ENCODE data around the gene DMXL1.

DMXL1 gene

DNA sequence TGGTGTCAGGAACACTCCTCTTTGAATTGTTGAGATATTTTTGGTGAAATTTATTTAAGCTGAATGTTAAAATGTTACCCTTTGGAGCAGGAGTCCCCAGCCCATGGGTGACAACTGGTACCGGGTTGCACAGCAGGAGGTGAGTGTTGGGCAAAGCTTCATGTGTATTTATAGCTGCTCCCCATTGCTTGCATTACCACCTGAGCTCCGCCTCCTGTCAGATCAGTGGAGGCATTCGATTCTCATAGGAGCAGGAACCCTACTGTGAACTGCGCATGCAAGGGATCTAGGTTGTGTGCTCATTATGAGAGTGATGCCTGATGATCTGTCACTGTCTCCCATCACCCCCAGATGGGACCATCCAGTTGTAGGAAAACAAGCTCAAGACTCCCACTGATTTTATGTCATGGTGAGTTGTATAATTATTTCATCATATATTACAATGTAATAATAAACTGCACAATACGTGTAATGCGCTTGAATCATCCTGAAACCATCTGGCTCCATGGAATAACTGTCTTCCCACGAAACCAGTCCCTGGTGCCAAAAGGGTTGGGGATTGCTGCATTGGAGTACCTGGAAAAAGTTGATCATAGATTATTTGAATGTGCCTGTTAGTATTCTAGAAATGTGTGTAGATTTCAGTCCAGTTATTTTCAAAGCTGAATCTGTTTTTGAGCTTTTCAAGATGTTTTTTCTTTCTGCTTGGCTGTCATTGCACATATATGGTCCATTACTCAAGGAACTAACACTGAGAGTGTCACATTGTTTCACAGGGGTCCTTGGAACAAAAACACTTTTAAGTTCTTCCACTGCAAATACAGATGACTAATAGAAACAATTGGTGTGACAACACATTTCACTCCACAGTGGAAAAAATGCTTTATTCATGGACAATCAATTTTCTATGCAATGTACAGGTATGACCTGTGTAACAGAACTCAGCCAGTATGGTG is 180.3 kb downstream of the DMXL1 start:
- no peak overlapping the region for H3K4me3 ChIP-seq (ENCODE audit: extremely low read depth, insufficient read depth, low read length, poor library complexity, severe bottlenecking)
- peaks cover 6% of the 10 kb centered on the region for H3K9me3 ChIP-seq (ENCODE audit: control insufficient read depth, low read length)
- 100% methylated on average over 2 to 3 of the region's 7 CpGs for WGBS, 2 experiments (ENCODE audit: insufficient coverage in 2 of 2)
- H3K27ac ChIP-seq (ENCODE audit: low read depth, low read length, severe bottlenecking) = no peak overlapping the region
- H3K36me3 ChIP-seq (ENCODE audit: control insufficient read depth, insufficient read depth, low read length) = no peaks in the 10 kb centered on the region
- no peaks in the 10 kb centered on the region for H3K4me1 ChIP-seq (ENCODE audit: control insufficient read depth, insufficient read depth, low read length, poor library complexity, severe bottlenecking)

DNA sequence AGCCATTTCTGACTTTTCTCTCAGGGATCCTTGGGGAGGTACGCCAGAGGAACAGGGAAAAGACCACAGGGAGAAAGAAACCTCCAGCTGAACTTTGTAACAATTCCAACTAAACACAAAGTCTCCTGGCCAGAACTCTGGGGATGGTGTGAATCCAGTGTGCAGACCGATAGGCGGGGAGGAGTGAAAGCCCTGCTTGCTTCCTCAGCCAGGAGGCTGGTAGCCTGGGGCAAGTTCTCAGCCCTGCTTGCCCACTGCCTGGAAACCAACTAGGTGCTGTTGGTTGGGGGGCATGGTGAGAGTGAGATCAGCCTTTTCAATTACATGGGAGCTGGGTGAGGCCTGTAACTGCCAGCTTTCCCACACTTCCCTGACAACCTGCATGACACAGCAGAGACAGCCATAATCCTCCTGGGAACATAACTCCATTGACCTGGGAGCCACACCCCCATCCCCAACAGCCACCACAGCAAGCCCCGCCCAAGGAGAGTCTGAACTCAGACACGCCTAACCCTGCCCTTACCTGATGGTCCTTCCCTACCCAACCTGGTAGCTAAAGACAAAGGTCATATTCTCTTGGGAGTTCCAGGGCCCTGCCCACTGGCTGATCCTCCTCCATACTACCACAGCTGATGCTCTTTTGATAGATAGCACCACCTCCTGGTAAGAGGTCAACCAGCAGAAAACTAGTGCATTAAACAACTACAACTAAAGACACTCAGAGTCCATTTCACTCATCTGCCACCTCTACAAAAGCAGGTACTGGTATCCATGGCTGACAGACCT is 184.9 kb downstream of the DMXL1 start:
- H3K27ac ChIP-seq (ENCODE audit: low read depth, low read length, severe bottlenecking) = no peak overlapping the region

DNA sequence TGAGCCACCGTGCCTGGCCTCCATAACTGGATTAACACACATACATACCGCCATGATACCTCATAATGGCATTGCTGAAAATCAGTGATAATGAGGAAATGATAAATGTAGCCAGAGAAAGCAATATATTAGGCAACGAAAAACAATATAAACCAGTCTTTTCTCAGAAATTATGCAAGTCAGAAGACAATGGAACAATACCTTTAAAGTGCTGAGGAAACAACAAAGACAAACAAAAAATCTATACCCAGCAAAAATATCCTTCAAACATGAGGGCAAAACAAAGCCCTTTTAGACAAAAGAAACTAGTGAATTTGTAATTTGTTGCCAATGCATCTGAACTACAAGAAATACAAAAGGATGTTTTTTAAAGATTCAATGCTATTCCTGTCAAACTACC is 186.7 kb downstream of the DMXL1 start:
- no peaks in the 10 kb centered on the region for H3K4me1 ChIP-seq (ENCODE audit: control insufficient read depth, insufficient read depth, low read length, poor library complexity, severe bottlenecking)
- WGBS, 2 experiments (ENCODE audit: insufficient coverage in 2 of 2) = no CpG with 5 or more reads among the region's 3 CpGs
- no peak overlapping the region for H3K27ac ChIP-seq (ENCODE audit: low read depth, low read length, severe bottlenecking)
- H3K9me3 ChIP-seq (ENCODE audit: control insufficient read depth, low read length) = peaks cover 21% of the 10 kb centered on the region
- H3K36me3 ChIP-seq (ENCODE audit: control insufficient read depth, insufficient read depth, low read length) = no peaks in the 10 kb centered on the region
- no peak overlapping the region for H3K4me3 ChIP-seq (ENCODE audit: extremely low read depth, insufficient read depth, low read length, poor library complexity, severe bottlenecking)

More for the DNA sequence above, 184.9 kb downstream of the DMXL1 start:
- no peak overlapping the region for H3K4me3 ChIP-seq (ENCODE audit: extremely low read depth, insufficient read depth, low read length, poor library complexity, severe bottlenecking)
- WGBS, 2 experiments (ENCODE audit: insufficient coverage in 2 of 2) = 81 to 93% methylated on average over 2 to 3 of the region's 5 CpGs
- no peaks in the 10 kb centered on the region for H3K4me1 ChIP-seq (ENCODE audit: control insufficient read depth, insufficient read depth, low read length, poor library complexity, severe bottlenecking)
- H3K9me3 ChIP-seq (ENCODE audit: control insufficient read depth, low read length) = peaks cover 16% of the 10 kb centered on the region
- no peaks in the 10 kb centered on the region for H3K36me3 ChIP-seq (ENCODE audit: control insufficient read depth, insufficient read depth, low read length)

DNA sequence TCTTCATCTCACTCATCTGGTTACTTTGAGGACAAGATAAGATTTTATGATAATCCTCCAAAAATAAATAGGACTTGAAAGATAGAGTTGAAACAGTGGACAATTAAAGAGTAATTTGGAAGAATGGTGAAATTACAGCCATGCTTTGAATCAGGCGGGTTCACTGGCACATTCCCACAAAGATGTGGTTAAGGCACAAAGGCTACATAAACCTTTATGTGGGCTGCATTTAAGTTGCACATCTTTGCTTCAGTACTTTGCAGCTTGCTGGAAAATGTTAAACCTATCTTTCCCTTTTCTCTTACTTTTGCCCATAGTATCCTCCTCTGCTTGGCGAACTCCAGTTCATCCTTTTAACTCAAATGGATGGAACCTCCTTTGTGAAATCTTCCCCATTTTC is 192.8 kb downstream of the DMXL1 start:
- Histone ChIP-seq H3K4me1 (ENCODE audit: control insufficient read depth, insufficient read depth, low read length, poor library complexity, severe bottlenecking) (peaks cover 6% of the 10 kb centered on the region), H3K27ac (ENCODE audit: low read depth, low read length, severe bottlenecking) (no peak overlapping the region), H3K9me3 (ENCODE audit: control insufficient read depth, low read length) (peaks cover 11% of the 10 kb centered on the region), H3K36me3 (ENCODE audit: control insufficient read depth, insufficient read depth, low read length) (no peaks in the 10 kb centered on the region), H3K4me3 (ENCODE audit: extremely low read depth, insufficient read depth, low read length, poor library complexity, severe bottlenecking) (no peak overlapping the region)
- 91% methylated on average over 2 of the region's 2 CpGs for WGBS, 2 experiments (ENCODE audit: insufficient coverage in 2 of 2)

DNA sequence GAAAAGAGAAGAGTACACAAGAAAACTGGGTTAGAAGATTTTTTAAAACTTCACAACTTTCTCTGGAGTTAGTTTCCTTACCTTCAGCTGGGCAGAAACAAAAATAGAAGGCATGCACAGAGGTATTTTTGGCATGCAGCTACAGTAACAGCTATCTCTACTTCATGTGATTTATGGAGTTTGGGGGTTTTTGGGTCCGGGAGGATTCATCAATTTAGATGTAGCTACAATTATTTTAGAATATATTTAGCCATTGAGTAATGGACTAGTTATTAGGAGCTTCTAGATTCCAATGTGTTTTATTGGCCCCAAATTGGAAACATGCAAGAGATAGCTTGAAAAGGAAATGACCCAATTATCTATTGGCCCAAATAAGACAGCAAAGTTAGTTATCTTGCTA is 193.3 kb downstream of the DMXL1 start:
- no peak overlapping the region for H3K27ac ChIP-seq (ENCODE audit: low read depth, low read length, severe bottlenecking)
- no peak overlapping the region for H3K4me3 ChIP-seq (ENCODE audit: extremely low read depth, insufficient read depth, low read length, poor library complexity, severe bottlenecking)
- peaks cover 5% of the 10 kb centered on the region for H3K9me3 ChIP-seq (ENCODE audit: control insufficient read depth, low read length)
- H3K4me1 ChIP-seq (ENCODE audit: control insufficient read depth, insufficient read depth, low read length, poor library complexity, severe bottlenecking) = peaks cover 6% of the 10 kb centered on the region
- H3K36me3 ChIP-seq (ENCODE audit: control insufficient read depth, insufficient read depth, low read length) = no peaks in the 10 kb centered on the region
- no CpG with 5 or more reads among the region's 1 CpG for WGBS, 2 experiments (ENCODE audit: insufficient coverage in 2 of 2)

DNA sequence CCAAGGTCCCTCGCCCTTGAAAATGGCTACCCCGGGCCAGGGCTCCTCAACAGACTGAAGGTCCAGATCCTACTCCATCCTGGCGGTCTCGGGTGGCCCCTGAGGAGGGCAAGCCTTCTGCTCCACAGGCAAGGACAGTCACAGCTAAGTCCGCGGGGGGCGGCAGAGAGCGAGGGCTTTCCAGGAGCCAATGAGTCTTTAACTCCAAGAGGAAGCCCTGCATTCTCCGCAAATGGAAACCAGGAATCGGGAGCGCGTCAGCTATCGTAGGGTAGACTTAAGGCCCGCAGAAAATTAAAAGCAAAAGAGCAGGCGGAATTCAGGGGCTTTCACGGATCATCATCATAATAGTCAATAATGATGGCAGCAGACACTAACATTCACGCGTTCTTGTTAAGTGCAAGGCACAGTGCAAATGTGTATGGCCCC is 197.1 kb downstream of the DMXL1 start:
- Histone ChIP-seq H3K9me3 (ENCODE audit: control insufficient read depth, low read length) (no peaks in the 10 kb centered on the region), H3K36me3 (ENCODE audit: control insufficient read depth, insufficient read depth, low read length) (no peaks in the 10 kb centered on the region), H3K27ac (ENCODE audit: low read depth, low read length, severe bottlenecking) (peak overlapping the region; percentile 57), H3K4me3 (ENCODE audit: extremely low read depth, insufficient read depth, low read length, poor library complexity, severe bottlenecking) (peak overlapping the region; percentile 74), H3K4me1 (ENCODE audit: control insufficient read depth, insufficient read depth, low read length, poor library complexity, severe bottlenecking) (peaks cover 7% of the 10 kb centered on the region)
- WGBS, 2 experiments (ENCODE audit: insufficient coverage in 2 of 2) = 22 to 26% methylated on average over 17 to 18 of the region's 18 CpGs

DNA sequence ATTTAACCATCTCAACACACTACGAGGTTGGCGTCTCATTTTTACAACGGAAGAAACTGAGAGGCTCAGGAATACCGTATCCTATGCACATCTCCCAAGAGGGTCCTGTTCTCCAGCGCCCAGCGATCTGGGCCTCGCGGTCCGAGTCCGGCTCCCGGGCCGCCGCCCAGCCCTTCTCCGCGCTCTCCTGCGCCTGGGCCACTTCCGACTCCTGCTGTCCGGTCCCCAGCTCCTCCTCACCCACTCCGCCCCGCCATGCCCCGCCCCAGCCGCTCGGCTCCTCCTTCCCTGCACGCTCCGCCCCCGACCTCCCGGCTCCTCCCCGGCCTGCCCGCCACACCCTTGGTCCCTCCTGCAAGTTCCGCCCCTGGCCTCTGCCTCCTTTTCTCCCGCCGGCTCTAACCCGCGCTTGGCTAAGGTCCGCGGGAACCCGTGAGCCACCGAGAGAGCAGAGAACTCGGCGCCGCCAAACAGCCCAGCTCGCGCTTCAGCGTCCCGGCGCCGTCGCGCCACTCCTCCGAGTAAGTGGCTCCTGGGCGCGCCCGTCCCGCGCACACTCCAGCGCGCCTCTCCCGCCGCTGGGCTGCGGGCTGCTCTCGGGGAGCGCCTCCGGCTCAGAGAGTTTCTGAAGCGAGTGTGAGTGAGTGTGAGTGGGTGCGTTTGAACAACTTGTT is 197.6 kb downstream of the DMXL1 start:
- Histone ChIP-seq H3K27ac (ENCODE audit: low read depth, low read length, severe bottlenecking) (peak overlapping the region; percentile 66), H3K9me3 (ENCODE audit: control insufficient read depth, low read length) (no peaks in the 10 kb centered on the region), H3K4me1 (ENCODE audit: control insufficient read depth, insufficient read depth, low read length, poor library complexity, severe bottlenecking) (peaks cover 12% of the 10 kb centered on the region), H3K4me3 (ENCODE audit: extremely low read depth, insufficient read depth, low read length, poor library complexity, severe bottlenecking) (peak overlapping the region; percentile 74), H3K36me3 (ENCODE audit: control insufficient read depth, insufficient read depth, low read length) (no peaks in the 10 kb centered on the region)
- 0 to 2% methylated on average over 27 to 43 of the region's 65 CpGs for WGBS, 2 experiments (ENCODE audit: insufficient coverage in 2 of 2)

DNA sequence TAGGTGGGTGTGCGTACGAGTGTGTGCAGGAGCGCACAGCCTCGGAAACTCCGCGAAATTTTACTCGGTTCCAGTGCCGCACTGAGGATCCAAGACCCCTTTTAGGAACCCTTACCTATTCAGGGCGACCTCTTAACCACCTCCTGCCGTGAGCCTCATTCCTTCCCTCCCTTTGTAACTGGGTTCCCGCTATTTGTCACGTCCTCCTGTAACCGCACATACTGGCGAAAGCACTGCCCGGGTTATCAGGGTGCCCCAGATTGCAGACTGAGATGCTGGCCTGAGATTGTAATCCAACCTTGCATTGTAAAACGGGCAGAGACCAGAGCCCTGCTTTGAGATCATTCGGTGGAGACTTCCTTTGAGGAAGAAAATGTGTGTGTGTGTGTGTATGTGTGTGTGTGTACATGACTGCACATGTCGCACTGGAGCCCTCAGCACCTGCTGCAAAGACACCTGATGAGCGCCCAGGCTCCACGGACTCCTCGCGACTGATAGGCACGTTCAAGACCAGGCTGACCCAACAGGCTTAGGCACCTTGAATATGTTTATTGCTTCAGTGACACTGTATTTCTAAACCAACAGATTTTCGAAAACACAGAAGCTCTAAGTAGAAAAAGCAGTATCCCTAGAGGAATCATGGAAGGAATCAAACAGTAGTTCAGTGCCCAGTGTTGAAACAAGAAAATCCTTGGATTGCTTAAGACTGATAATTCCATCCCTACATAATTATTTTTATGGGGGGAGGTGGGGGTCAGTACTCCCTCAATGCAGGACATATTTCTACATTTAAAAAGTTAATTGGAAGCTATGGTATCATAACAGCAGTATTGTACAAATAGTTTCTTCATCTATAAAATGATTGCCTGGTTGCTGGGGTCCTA is 198.4 kb downstream of the DMXL1 start:
- H3K4me1 ChIP-seq (ENCODE audit: control insufficient read depth, insufficient read depth, low read length, poor library complexity, severe bottlenecking) = peaks cover 15% of the 10 kb centered on the region
- peak overlapping the region; percentile 66 for H3K27ac ChIP-seq (ENCODE audit: low read depth, low read length, severe bottlenecking)
- no peaks in the 10 kb centered on the region for H3K36me3 ChIP-seq (ENCODE audit: control insufficient read depth, insufficient read depth, low read length)
- H3K9me3 ChIP-seq (ENCODE audit: control insufficient read depth, low read length) = no peaks in the 10 kb centered on the region
- H3K4me3 ChIP-seq (ENCODE audit: extremely low read depth, insufficient read depth, low read length, poor library complexity, severe bottlenecking) = peak overlapping the region; percentile 74
- WGBS, 2 experiments (ENCODE audit: insufficient coverage in 2 of 2) = 4 to 6% methylated on average over 22 to 23 of the region's 24 CpGs

DNA sequence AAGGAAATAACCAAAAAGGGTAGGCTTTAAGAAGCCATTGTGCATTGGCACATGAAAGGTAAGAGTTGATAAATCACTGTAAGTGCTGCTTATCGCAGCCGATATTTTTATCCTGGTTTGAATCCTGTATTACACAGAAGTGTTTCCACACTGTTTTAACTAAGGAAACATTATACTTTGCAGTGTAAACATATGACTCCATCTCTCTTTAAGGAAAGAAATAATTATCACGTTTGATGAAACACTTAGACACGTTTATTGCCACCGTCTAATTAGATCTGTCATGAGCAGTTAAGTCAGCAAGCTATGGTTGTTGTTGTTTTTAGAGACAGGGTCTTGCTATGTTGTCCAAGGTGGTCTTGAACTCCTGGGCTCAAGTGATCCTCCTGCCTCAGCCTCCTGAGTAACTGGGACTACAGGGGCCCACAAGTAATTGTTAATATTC is 199.3 kb downstream of the DMXL1 start:
- H3K4me3 ChIP-seq (ENCODE audit: extremely low read depth, insufficient read depth, low read length, poor library complexity, severe bottlenecking) = peak overlapping the region; percentile 74
- H3K27ac ChIP-seq (ENCODE audit: low read depth, low read length, severe bottlenecking) = no peak overlapping the region
- H3K36me3 ChIP-seq (ENCODE audit: control insufficient read depth, insufficient read depth, low read length) = no peaks in the 10 kb centered on the region
- 85 to 100% methylated on average over 3 of the region's 5 CpGs for WGBS, 2 experiments (ENCODE audit: insufficient coverage in 2 of 2)
- peaks cover 23% of the 10 kb centered on the region for H3K4me1 ChIP-seq (ENCODE audit: control insufficient read depth, insufficient read depth, low read length, poor library complexity, severe bottlenecking)
- H3K9me3 ChIP-seq (ENCODE audit: control insufficient read depth, low read length) = no peaks in the 10 kb centered on the region

Measured in mesodermal cell (in vitro differentiated cells).